GM12878 (cell line): Measurements from ENCODE around the gene COL28A1. TPM values are rescaled to one million over a fixed set of nuclear protein-coding genes. Genes with fewer than 3 reads are reported as not detected.

Experiments
- ATAC-seq: fragments of 200-7000 bp; cut with Tn5 transposase; 3 replicates; pipeline ENCODE4 v1.9.1; 2020; ENCODE audit warnings: mild to moderate bottlenecking, moderate library complexity
- BruUV-seq: library from RNA; stranded (reverse); fragments of 400-500 nt; replicated peaks from 2 replicates; lab custom pipeline; 2021; lab: Mats Ljungman, UMichigan
- CTCF ChIA-PET: fragments of 300-600 bp; sonication (Branson Sonifier 250); formaldehyde crosslinking; extraction: SDS; loops from one replicate; lab custom pipeline; 2021; ENCODE audit warnings: inconsistent platforms; lab: Yijun Ruan, JAX
- POLR2A ChIA-PET: fragments of 350-600 bp; formaldehyde crosslinking; extraction: SDS; loops from one replicate; lab custom pipeline; 2021; ENCODE audit warnings: inconsistent platforms; lab: Charles Lee
- RAD21 ChIA-PET: fragments of 300-600 bp; sonication (Branson Sonifier 250); formaldehyde crosslinking; loops from one replicate; lab custom pipeline; 2023; ENCODE audit warnings: antibody characterized with exemption; ENCODE audit not compliant: unreplicated experiment; lab: Charles Lee
- SMC1A ChIA-PET: fragments of 300-600 bp; sonication (Branson Sonifier 250); formaldehyde crosslinking; loops from one replicate; lab custom pipeline; 2023; ENCODE audit not compliant: unreplicated experiment, uncharacterized antibody; lab: Charles Lee
- DNase-seq: peaks from one replicate; pipeline ENCODE4 v3.0.0-alpha.2; 2011; ENCODE audit warnings: low read depth, low spot score
- FAIRE-seq: peaks from 3 replicates; lab custom pipeline; 2011; peaks lifted over from hg19 to GRCh38; lab: Jason Lieb, UNC
- H2AFZ ChIP-seq: 2 replicates; pipeline ENCODE4 v1.6.0; 2011; ENCODE audit warnings: low read depth, low read length, control low read depth; ENCODE audit not compliant: control insufficient read depth
- H3K27ac ChIP-seq: 2 replicates; pipeline ENCODE4 v1.5.1; 2011; ENCODE audit warnings: control low read depth; ENCODE audit not compliant: control insufficient read depth, insufficient read depth
- H3K27me3 ChIP-seq, 2 experiments: replicated peaks in 1 of 2; 2 replicates each; pipeline versions ENCODE4 v1.6.0 to v1.6.1; 2011; ENCODE audit warnings: low read length in 1 of 2; ENCODE audit not compliant: control insufficient read depth in 2 of 2, insufficient read depth in 2 of 2
- H3K36me3 ChIP-seq, 2 experiments: 2 replicates each; pipeline ENCODE4 v1.5.1; 2011; ENCODE audit warnings: low read length in 1 of 2; ENCODE audit not compliant: control insufficient read depth in 2 of 2, insufficient read depth in 2 of 2
- H3K4me1 ChIP-seq: 2 replicates; pipeline ENCODE4 v1.6.1; 2011; ENCODE audit warnings: mild to moderate bottlenecking, low read length, moderate library complexity, mixed read lengths; ENCODE audit not compliant: control insufficient read depth, insufficient read depth
- H3K4me2 ChIP-seq: 2 replicates; pipeline ENCODE4 v1.6.0; 2011; ENCODE audit warnings: control low read depth; ENCODE audit not compliant: control insufficient read depth, insufficient read depth
- H3K4me3 ChIP-seq: fragments of 200-600 bp; sonication (generic); 2 replicates; pipeline ENCODE4 v1.5.1; 2016
- H3K79me2 ChIP-seq: 2 replicates; pipeline ENCODE4 v1.6.0; 2011; ENCODE audit warnings: low read length; ENCODE audit not compliant: control insufficient read depth, insufficient read depth
- H3K9ac ChIP-seq: 2 replicates; pipeline ENCODE4 v1.8.0; 2011; ENCODE audit warnings: low read length, control low read depth, mixed read lengths; ENCODE audit not compliant: control insufficient read depth, insufficient read depth
- H3K9me3 ChIP-seq: replicated peaks from 3 replicates; pipeline ENCODE4 v1.5.1; 2011; ENCODE audit warnings: mild to moderate bottlenecking, low read length; ENCODE audit not compliant: control insufficient read depth, insufficient read depth
- H4K20me1 ChIP-seq: 2 replicates; pipeline ENCODE4 v1.6.0; 2011; ENCODE audit not compliant: control insufficient read depth, insufficient read depth
- JUND ChIP-seq: IDR thresholded peaks from 2 replicates; pipeline ENCODE4 v1.6.1; 2012; ENCODE audit warnings: low read depth, mild to moderate bottlenecking, low read length, improper control_type of control experiment, moderate library complexity
- NBN ChIP-seq: fragments of 450-650 bp; IDR thresholded peaks from 2 replicates; pipeline ENCODE4 v1.6.1; 2016
- POLR2AphosphoS5 ChIP-seq: IDR thresholded peaks from 2 replicates; pipeline ENCODE4 v1.6.1; 2011; ENCODE audit warnings: mild to moderate bottlenecking, low read length, inconsistent platforms
- SP1 ChIP-seq: IDR thresholded peaks from one replicate; pipeline ENCODE4 v1.6.1; 2011; ENCODE audit warnings: low read depth, low read length
- STAT3 ChIP-seq: IDR thresholded peaks from 2 replicates; pipeline ENCODE4 v1.6.1; 2011; ENCODE audit warnings: low read depth, low read length, improper control_type of control experiment
- TAF1 ChIP-seq: IDR thresholded peaks from 2 replicates; pipeline ENCODE4 v1.6.1; 2011; ENCODE audit warnings: mild to moderate bottlenecking, low read depth, low read length, borderline replicate concordance
- USF2 ChIP-seq: IDR thresholded peaks from 2 replicates; pipeline ENCODE4 v1.6.1; 2011; ENCODE audit warnings: low read depth, low read length, improper control_type of control experiment, borderline replicate concordance
- ZNF207 ChIP-seq: fragments of 450-650 bp; IDR thresholded peaks from 2 replicates; pipeline ENCODE4 v1.6.1; 2014; ENCODE audit warnings: antibody characterized with exemption, mild to moderate bottlenecking, borderline replicate concordance
- WGBS: methylation state at CpG from one replicate; pipeline ENCODE4 v1.1.6; 2016; ENCODE audit warnings: low lambda C conversion rate; ENCODE audit not compliant: insufficient replicate concordance, insufficient coverage; ENCODE audit errors: missing lambda C conversion rate; 5-methylcytosine and 5-hydroxymethylcytosine counted together
- in situ Hi-C: fragments of 300-500 bp; cut with MboI; formaldehyde crosslinking; loops from 9 replicates; pipeline ENCODE4 v1.14.3; 2018; ENCODE audit warnings: mixed read lengths
- intact Hi-C: fragments of 100-400 bp; cut with micrococcal nuclease; formaldehyde crosslinking; loops from one replicate; pipeline ENCODE4 v1.14.2; 2022; ENCODE audit not compliant: unreplicated experiment
- polyA plus RNA-seq, 11 experiments: library from polyadenylated mRNA; depleted of rRNA in 4 of 11; unstranded in 6 of 11; stranded (reverse) in 5 of 11; fragments of >200 nt; fragmentation: Nextera tagmentation in 4 of 11; fragmentation: Illumina TruSeq in 1 of 11; extraction: Ambion mirVana in 4 of 11; extraction: Trizol in 1 of 11; gene quantifications; 1 replicate in 1 of 11; 2 replicates in 10 of 11; pipeline versions ENCODE4 v1.2.1 to v1.2.3, GENCODE V29; 2011 to 2016; ENCODE audit warnings: inconsistent platforms in 2 of 11, missing spikeins in 2 of 11, low read depth in 1 of 11
- total RNA-seq, 4 experiments: library from RNA; depleted of rRNA in 3 of 4; stranded (reverse); fragments of >200 nt in 3 of 4; fragmentation: Illumina TruSeq in 1 of 4; extraction: Trizol in 1 of 4; gene quantifications; 2 replicates each; pipeline versions ENCODE4 v1.2.1 to v1.2.3, GENCODE V29; 2013 to 2021
- TF ChIP-seq, protein P1 (sequence below): fragments of 450-650 bp; IDR thresholded peaks from 2 replicates; pipeline ENCODE4 v1.6.1; 2016; ENCODE audit warnings: mild to moderate bottlenecking

The COL28A1 gene
- total and polyA plus RNA-seq, 10 of the 15 experiments (the other 5 are each of a cell fraction or from before 2014, with no cell fraction given), result 0.05 to 0.22 TPM; not detected in 8

- TF ChIP-seq JUND (no peak), SP1 (no peak)
These were observed 200.5 kb downstream of the COL28A1 start (continued) for GRCh38 chr7:7335215-7335614.

- BruUV-seq, result no TSS peak
- no peak for TF ChIP-seq TAF1
- TF ChIP-seq ZNF207, result no peak
- no peak for TF ChIP-seq STAT3
- no peak for TF ChIP-seq USF2
- no peak for TF ChIP-seq POLR2AphosphoS5
- no peak for TF ChIP-seq NBN
- TF ChIP-seq, protein P1, sequence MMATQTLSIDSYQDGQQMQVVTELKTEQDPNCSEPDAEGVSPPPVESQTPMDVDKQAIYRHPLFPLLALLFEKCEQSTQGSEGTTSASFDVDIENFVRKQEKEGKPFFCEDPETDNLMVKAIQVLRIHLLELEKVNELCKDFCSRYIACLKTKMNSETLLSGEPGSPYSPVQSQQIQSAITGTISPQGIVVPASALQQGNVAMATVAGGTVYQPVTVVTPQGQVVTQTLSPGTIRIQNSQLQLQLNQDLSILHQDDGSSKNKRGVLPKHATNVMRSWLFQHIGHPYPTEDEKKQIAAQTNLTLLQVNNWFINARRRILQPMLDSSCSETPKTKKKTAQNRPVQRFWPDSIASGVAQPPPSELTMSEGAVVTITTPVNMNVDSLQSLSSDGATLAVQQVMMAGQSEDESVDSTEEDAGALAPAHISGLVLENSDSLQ, result no peak
- TF ChIP-seq, all 136 proteins: peak for 0
- ATAC-seq, result no peak
- Histone ChIP-seq H3K27me3 (no peaks in the 10 kb centered on the region), H3K4me1 (no peaks in the 10 kb centered on the region), H3K79me2 (no peaks in the 10 kb centered on the region), H3K4me3 (no peak overlapping the region), H4K20me1 (no peaks in the 10 kb centered on the region), H3K4me2 (no peak overlapping the region), H3K27ac (no peak overlapping the region), H2AFZ (no peak overlapping the region), H3K36me3 (no peaks in the 10 kb centered on the region), H3K9ac (no peak overlapping the region), H3K9me3 (no peaks in the 10 kb centered on the region)
- ChIA-PET RAD21 (no interaction called here), CTCF (no interaction called here), POLR2A (no interaction called here), SMC1A (no interaction called here)
- intact Hi-C loops, result no loop called here
- 15% methylated on average over 3 of the region's 3 CpGs for WGBS
- no peak for DNase-seq
- in situ Hi-C loops, result no loop called here
- no peak for FAIRE-seq
These were observed 202.1 kb downstream of the COL28A1 start for GRCh38 chr7:7333610-7334009.
